SH-SY5Y (cell line): ENCODE results near the gene TAMM41.

Source experiments
- GATA2 ChIP-seq: IDR thresholded peaks from 2 replicates; pipeline ENCODE4 v1.6.1; 2011; ENCODE audit warnings: mild to moderate bottlenecking, low read depth, low read length
- GATA3 ChIP-seq: IDR thresholded peaks from 2 replicates; pipeline ENCODE4 v1.6.1; 2011; ENCODE audit warnings: low read depth, mild to moderate bottlenecking, low read length, moderate library complexity

DNA sequence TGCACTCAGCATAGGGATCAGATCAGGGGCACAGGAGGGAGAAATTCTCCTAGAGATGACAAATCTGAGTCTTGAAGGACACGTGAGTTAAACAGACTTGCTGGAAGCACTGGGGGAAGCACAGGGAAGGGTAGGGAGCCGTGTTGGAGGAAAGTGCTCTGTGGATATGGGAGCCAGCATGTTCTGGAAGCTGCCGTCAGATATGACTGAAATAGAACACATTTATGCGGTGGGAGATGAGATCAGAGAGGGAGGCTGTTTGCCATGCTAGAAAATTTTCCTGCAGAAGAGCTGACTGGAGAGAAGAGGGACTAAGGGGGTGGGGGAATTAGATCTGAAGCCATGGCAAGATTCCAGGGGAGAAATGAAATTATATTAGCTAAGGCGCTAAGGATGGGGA lies 1.8 kb downstream of the TAMM41 start:
- TF ChIP-seq GATA3 (no peak), GATA2 (no peak)
